ENCODE data around the gene OR9Q1. TPM values are rescaled to one million over a fixed set of nuclear protein-coding genes. Genes with fewer than 3 reads are reported as not detected.

Gene OR9Q1
- total and polyA plus RNA-seq, 2 of the 13 experiments (the other 11 are each of a cell fraction or from before 2014, with no cell fraction given), result not detected

DNA sequence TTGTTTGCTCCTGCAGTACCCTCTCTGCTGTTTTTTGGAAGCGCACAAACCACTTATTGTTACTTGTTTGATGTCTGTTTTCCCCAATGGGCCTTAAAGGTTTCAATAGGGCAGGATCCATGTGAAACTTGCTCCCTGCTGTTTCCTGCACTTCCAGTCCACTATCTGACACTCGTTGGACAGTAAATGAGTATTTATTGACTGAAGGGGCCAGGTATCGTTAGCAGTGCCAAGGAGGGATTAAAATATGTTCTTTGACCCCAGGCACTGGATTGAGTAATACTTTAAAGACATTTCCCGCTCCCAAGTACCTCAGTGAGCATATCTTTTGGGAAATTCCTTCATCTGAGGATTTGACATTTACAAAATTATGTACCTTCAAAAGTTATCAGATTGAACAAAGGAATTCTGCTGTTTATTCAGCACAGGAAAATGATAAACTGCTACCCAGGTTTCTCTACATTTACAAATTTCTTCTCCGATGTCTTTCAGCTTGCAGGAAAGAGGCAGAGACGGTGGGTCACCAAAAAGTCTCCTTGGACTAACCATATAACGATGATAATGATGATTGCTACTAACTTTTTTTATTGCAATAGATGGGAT, 141.9 kb downstream of the OR9Q1 start (continued):
- TF ChIP-seq, protein P1, sequence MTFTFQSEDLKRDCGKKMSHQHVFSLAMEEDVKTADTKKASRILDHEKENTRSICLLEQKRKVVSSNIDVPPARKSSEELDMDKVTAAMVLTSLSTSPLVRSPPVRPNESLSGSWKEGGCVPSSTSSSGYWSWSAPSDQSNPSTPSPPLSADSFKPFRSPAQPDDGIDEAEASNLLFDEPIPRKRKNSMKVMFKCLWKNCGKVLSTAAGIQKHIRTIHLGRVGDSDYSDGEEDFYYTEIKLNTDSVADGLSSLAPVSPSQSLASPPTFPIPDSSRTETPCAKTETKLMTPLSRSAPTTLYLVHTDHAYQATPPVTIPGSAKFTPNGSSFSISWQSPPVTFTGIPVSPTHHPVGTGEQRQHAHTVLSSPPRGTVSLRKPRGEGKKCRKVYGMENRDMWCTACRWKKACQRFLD (CRISPR knock-in tag; IDR thresholded peaks at IDR 0.05; ENCODE audit: borderline replicate concordance), result no peak
- TF ChIP-seq ZNF766 (CRISPR knock-in tag; IDR thresholded peaks at IDR 0.05; ENCODE audit: borderline replicate concordance) (no peak), RBM39 (IDR thresholded peaks at IDR 0.05; ENCODE audit: low read depth, low read length, poor library complexity, severe bottlenecking) (no peak), ZNF510 (CRISPR knock-in tag; IDR thresholded peaks at IDR 0.05; ENCODE audit: low read depth) (no peak), ZNF326 (CRISPR knock-in tag; IDR thresholded peaks at IDR 0.05; ENCODE audit: borderline replicate concordance) (no peak), HNRNPUL1 (IDR thresholded peaks at IDR 0.05; ENCODE audit: low read depth, low read length) (no peak), MIXL1 (CRISPR knock-in tag; IDR thresholded peaks at IDR 0.05) (peak; percentile 89), ZNF317 (CRISPR knock-in tag; IDR thresholded peaks at IDR 0.05) (no peak), ONECUT2 (CRISPR knock-in tag; IDR thresholded peaks at IDR 0.05) (peak; percentile 89), ZNF563 (CRISPR knock-in tag; IDR thresholded peaks at IDR 0.05) (no peak), NFKB2 (CRISPR knock-in tag; IDR thresholded peaks at IDR 0.05; ENCODE audit: borderline replicate concordance) (no peak), ZNF264 (CRISPR knock-in tag; IDR thresholded peaks at IDR 0.05) (peak; percentile 51; the same call in 1 of the 2 replicates), ZNF274 (CRISPR knock-in tag; IDR thresholded peaks at IDR 0.05) (no peak), EEA1 (CRISPR knock-in tag; IDR thresholded peaks at IDR 0.05; ENCODE audit: borderline replicate concordance) (no peak), SP2 (CRISPR knock-in tag; IDR thresholded peaks at IDR 0.05) (no peak), NCOA1 (CRISPR knock-in tag; IDR thresholded peaks at IDR 0.05) (peak; percentile 90), ZC3H4 (CRISPR knock-in tag; IDR thresholded peaks at IDR 0.05; ENCODE audit: borderline replicate concordance) (no peak), KDM4B (CRISPR knock-in tag; IDR thresholded peaks at IDR 0.05) (0 out of 2 replicates have a peak, but pooled peaks have one; percentile 50), REPIN1 (CRISPR knock-in tag; IDR thresholded peaks at IDR 0.05; ENCODE audit: borderline replicate concordance, low read depth) (no peak; the same call in 1 of the 2 replicates), ZNF660 (CRISPR knock-in tag; IDR thresholded peaks at IDR 0.05; ENCODE audit: borderline replicate concordance, low read depth) (no peak), SETDB1 (CRISPR knock-in tag; IDR thresholded peaks at IDR 0.05; ENCODE audit: borderline replicate concordance) (no peak), CREM (IDR thresholded peaks at IDR 0.05) (peak; percentile 94), CREM (CRISPR knock-in tag; IDR thresholded peaks at IDR 0.05) (no peak), GTF3A (CRISPR knock-in tag; conservative IDR thresholded peaks at IDR 0.05) (no peak)
- TF ChIP-seq, protein P2, sequence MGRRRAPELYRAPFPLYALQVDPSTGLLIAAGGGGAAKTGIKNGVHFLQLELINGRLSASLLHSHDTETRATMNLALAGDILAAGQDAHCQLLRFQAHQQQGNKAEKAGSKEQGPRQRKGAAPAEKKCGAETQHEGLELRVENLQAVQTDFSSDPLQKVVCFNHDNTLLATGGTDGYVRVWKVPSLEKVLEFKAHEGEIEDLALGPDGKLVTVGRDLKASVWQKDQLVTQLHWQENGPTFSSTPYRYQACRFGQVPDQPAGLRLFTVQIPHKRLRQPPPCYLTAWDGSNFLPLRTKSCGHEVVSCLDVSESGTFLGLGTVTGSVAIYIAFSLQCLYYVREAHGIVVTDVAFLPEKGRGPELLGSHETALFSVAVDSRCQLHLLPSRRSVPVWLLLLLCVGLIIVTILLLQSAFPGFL (CRISPR knock-in tag; IDR thresholded peaks at IDR 0.05), result no peak
- TF ChIP-seq, protein P3, sequence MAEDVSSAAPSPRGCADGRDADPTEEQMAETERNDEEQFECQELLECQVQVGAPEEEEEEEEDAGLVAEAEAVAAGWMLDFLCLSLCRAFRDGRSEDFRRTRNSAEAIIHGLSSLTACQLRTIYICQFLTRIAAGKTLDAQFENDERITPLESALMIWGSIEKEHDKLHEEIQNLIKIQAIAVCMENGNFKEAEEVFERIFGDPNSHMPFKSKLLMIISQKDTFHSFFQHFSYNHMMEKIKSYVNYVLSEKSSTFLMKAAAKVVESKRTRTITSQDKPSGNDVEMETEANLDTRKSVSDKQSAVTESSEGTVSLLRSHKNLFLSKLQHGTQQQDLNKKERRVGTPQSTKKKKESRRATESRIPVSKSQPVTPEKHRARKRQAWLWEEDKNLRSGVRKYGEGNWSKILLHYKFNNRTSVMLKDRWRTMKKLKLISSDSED (CRISPR knock-in tag; IDR thresholded peaks at IDR 0.05), result no peak
